ENCODE data around the gene ESPN. TPM values are rescaled to one million over a fixed set of nuclear protein-coding genes. Genes with fewer than 3 reads are reported as not detected.
A peak's percentile ranks its signal among the peaks of the same experiment; 100 is the strongest.

ESPN gene
- total RNA-seq, 2 donors from 2014 or later: 4.1 to 10.5 TPM

- peaks cover 59% of the 10 kb centered on the region for H3K27me3 ChIP-seq (ENCODE audit: control insufficient read depth, insufficient read depth, low read length, poor library complexity, severe bottlenecking)
Measured at GRCh38 chr1:6447016-6447817, 22.6 kb downstream of the ESPN start.

GRCh38 chr1:6447818-6448748, 23.5 kb downstream of the ESPN start:
- H3K4me3 ChIP-seq (ENCODE audit: low read length): peak overlapping the region; percentile 66
- no peak overlapping the region for H3K9ac ChIP-seq (ENCODE audit: extremely low read depth, low read length, poor library complexity, severe bottlenecking)
- H3K36me3 ChIP-seq (ENCODE audit: control insufficient read depth, insufficient read depth, low read length): no peaks in the 10 kb centered on the region
- H3K27ac Mint-ChIP-seq: no peak overlapping the region
- H3K4me3 Mint-ChIP-seq: peak overlapping the region; percentile 59
- no peaks in the 10 kb centered on the region for H3K36me3 Mint-ChIP-seq (ENCODE audit: low read depth)
- H3K27me3 Mint-ChIP-seq (ENCODE audit: insufficient read depth): peaks cover 41% of the 10 kb centered on the region
- peaks cover 68% of the 10 kb centered on the region for H3K27me3 ChIP-seq (ENCODE audit: control insufficient read depth, insufficient read depth, low read length, poor library complexity, severe bottlenecking)
- 6 to 9% methylated on average over 13 to 68 of the region's 68 CpGs for WGBS, 2 experiments (ENCODE audit: insufficient coverage in 1 of 2, insufficient read length in 1 of 2)
- H3K9me3 ChIP-seq (ENCODE audit: control insufficient read depth, low read length): no peaks in the 10 kb centered on the region
- no peaks in the 10 kb centered on the region for H3K4me1 ChIP-seq (ENCODE audit: control insufficient read depth, insufficient read depth, low read length)
- TF ChIP-seq CTCF (conservative IDR thresholded peaks at IDR 0.05): peak; percentile 49
- DNase-seq: peak; percentile 98
- H3K27ac ChIP-seq (ENCODE audit: low read depth, low read length): no peak overlapping the region
- H3K4me1 Mint-ChIP-seq: no peaks in the 10 kb centered on the region
- H3K9me3 Mint-ChIP-seq: no peaks in the 10 kb centered on the region

More at GRCh38 chr1:6447016-6447817, 22.6 kb downstream of the ESPN start:
- Histone ChIP-seq H3K36me3 (ENCODE audit: control insufficient read depth, insufficient read depth, low read length) (no peaks in the 10 kb centered on the region), H3K27ac (ENCODE audit: low read depth, low read length) (no peak overlapping the region), H3K9me3 (ENCODE audit: control insufficient read depth, low read length) (no peaks in the 10 kb centered on the region), H3K4me3 (ENCODE audit: low read length) (peak overlapping the region; percentile 66), H3K9ac (ENCODE audit: extremely low read depth, low read length, poor library complexity, severe bottlenecking) (no peak overlapping the region), H3K4me1 (ENCODE audit: control insufficient read depth, insufficient read depth, low read length) (no peaks in the 10 kb centered on the region)
- DNase-seq: peak; percentile 90
- WGBS, 2 experiments (ENCODE audit: insufficient coverage in 1 of 2, insufficient read length in 1 of 2): 3 to 5% methylated on average over 15 to 67 of the region's 67 CpGs
- Mint-ChIP-seq H3K9me3 (no peaks in the 10 kb centered on the region), H3K4me1 (no peaks in the 10 kb centered on the region), H3K4me3 (peak overlapping the region; percentile 59), H3K36me3 (ENCODE audit: low read depth) (no peaks in the 10 kb centered on the region), H3K27ac (no peak overlapping the region), H3K27me3 (ENCODE audit: insufficient read depth) (peaks cover 40% of the 10 kb centered on the region)
- peak; percentile 38 for TF ChIP-seq CTCF (conservative IDR thresholded peaks at IDR 0.05)

GRCh38 chr1:6448749-6449631, 24.4 kb downstream of the ESPN start:
- Histone ChIP-seq H3K9ac (ENCODE audit: extremely low read depth, low read length, poor library complexity, severe bottlenecking) (no peak overlapping the region), H3K9me3 (ENCODE audit: control insufficient read depth, low read length) (no peaks in the 10 kb centered on the region), H3K4me1 (ENCODE audit: control insufficient read depth, insufficient read depth, low read length) (no peaks in the 10 kb centered on the region), H3K27me3 (ENCODE audit: control insufficient read depth, insufficient read depth, low read length, poor library complexity, severe bottlenecking) (peaks cover 77% of the 10 kb centered on the region), H3K27ac (ENCODE audit: low read depth, low read length) (no peak overlapping the region), H3K4me3 (ENCODE audit: low read length) (no peak overlapping the region), H3K36me3 (ENCODE audit: control insufficient read depth, insufficient read depth, low read length) (no peaks in the 10 kb centered on the region)
- 8 to 10% methylated on average over 24 to 64 of the region's 66 CpGs for WGBS, 2 experiments (ENCODE audit: insufficient coverage in 1 of 2, insufficient read length in 1 of 2)
- TF ChIP-seq CTCF (conservative IDR thresholded peaks at IDR 0.05): no peak
- H3K9me3 Mint-ChIP-seq: no peaks in the 10 kb centered on the region
- H3K27ac Mint-ChIP-seq: no peak overlapping the region
- peaks cover 50% of the 10 kb centered on the region for H3K27me3 Mint-ChIP-seq (ENCODE audit: insufficient read depth)
- H3K4me1 Mint-ChIP-seq: no peaks in the 10 kb centered on the region
- peak overlapping the region; percentile 40 for H3K4me3 Mint-ChIP-seq
- H3K36me3 Mint-ChIP-seq (ENCODE audit: low read depth): no peaks in the 10 kb centered on the region
- DNase-seq: peak; percentile 89
